Left lung (tissue), 10 donors: Measurements from ENCODE around the gene TMOD3. TPM values are rescaled to one million over a fixed set of nuclear protein-coding genes. Genes with fewer than 3 reads are reported as not detected.
A peak's percentile ranks its signal among the peaks of the same experiment; 100 is the strongest.

Experiments used
- ATAC-seq: fragments of 200-7000 bp; cut with Tn5 transposase; one replicate; pipeline ENCODE4 v1.9.1; 2020; ENCODE audit warnings: moderate library complexity
- DNase-seq, 4 donors: peaks; one replicate each; pipeline ENCODE4 v3.0.0-alpha.2; 2013 to 2020
- H3K27ac ChIP-seq, 2 donors: fragments of 200-600 bp; sonication (generic) in 1 of 2; one replicate each; pipeline versions ENCODE4 v1.5.0 to v1.8.0; 2020 to 2021
- H3K27me3 ChIP-seq, 2 donors: fragments of 200-600 bp; sonication (generic) in 1 of 2; one replicate each; pipeline versions ENCODE4 v1.5.0 to v1.8.0; 2020 to 2021
- H3K36me3 ChIP-seq, 2 donors: fragments of 200-600 bp; sonication (generic) in 1 of 2; one replicate each; pipeline versions ENCODE4 v1.5.0 to v1.8.0; 2020 to 2021
- H3K4me1 ChIP-seq, 2 donors: fragments of 200-600 bp; one replicate each; pipeline ENCODE4 v1.8.0; 2021
- H3K4me3 ChIP-seq, 2 donors: fragments of 200-600 bp; sonication (generic) in 1 of 2; one replicate each; pipeline versions ENCODE4 v1.5.0 to v1.8.0; 2020 to 2021; ENCODE audit warnings: mild to moderate bottlenecking in 1 of 2
- H3K9me3 ChIP-seq, 2 donors: fragments of 200-600 bp; sonication (generic) in 1 of 2; one replicate each; pipeline versions ENCODE4 v1.5.0 to v1.8.0; 2020 to 2021
- intact Hi-C, 2 donors: fragments of 100-400 bp; cut with DNase I; formaldehyde crosslinking; loops; one replicate each; pipeline versions ENCODE4 v1.11.2 to v1.14.2; 2022
- polyA plus RNA-seq, 6 donors: library from polyadenylated mRNA; unstranded; fragments of 120-200 nt; gene quantifications; one replicate each; pipeline ENCODE4 v1.2.1, GENCODE V29; 2013; ENCODE audit not compliant: insufficient read length in 6 of 6
- total RNA-seq, 2 donors: library from RNA; stranded (reverse); fragmentation: NEBNext Ultra II Directional; extraction: Animal tissue kit (Norgen Biotek cat#: 25700); gene quantifications; one replicate each; pipeline ENCODE4 v1.2.1, GENCODE V29; 2021
- TF ChIP-seq, protein P1 (sequence below), 2 donors: fragments of 200-600 bp; sonication (generic) in 1 of 2; IDR thresholded peaks; one replicate each; pipeline versions ENCODE4 v1.5.0 to v1.8.0; 2021; ENCODE audit warnings: antibody characterized with exemption in 2 of 2
- donor health status: DM: no; HTN: yes; CAD: no.
- donor health status: DM: no; HTN: no; CAD: no.

Gene TMOD3
- total and polyA plus RNA-seq, 8 donors: 68.2 to 90.8 (median 74.4) TPM

DNA sequence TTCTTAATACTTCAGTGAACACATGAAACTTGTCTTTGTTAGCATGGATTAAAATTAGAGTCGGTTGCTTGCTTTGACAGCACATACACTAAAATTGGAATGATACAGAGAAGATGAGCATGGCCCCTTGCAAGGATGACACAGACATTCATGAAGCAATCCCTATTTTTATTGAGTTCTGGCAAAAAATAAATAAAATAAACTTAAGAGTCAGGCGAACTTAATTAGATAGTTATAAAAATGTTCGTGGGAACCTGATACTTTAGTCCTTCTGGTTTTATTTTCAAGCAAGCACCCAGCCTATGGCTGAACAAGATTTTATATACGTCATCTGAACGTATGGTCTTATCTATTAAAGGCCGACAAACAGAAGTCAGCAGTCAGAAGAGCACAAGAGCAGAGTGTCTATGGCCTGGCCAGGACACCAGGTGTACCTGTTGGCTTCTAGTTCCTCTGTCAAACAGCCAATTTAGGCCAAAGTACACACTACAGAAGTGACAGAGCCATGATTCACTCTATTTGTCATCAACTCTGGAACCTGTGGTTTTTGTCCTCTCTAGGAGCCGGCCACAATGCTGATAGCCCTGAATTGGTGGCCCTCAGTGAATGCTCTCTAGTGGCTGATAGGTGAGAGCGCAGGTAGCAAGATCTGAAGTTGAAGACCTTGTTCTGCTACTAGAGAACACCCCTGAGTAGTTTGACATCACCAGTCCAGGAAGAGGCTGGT lies 77.8 kb downstream of the TMOD3 start:
- DNase-seq (peak in 1 of 4 donors; percentile 63), ATAC-seq (peak; percentile 88)
- TF ChIP-seq, protein P1, sequence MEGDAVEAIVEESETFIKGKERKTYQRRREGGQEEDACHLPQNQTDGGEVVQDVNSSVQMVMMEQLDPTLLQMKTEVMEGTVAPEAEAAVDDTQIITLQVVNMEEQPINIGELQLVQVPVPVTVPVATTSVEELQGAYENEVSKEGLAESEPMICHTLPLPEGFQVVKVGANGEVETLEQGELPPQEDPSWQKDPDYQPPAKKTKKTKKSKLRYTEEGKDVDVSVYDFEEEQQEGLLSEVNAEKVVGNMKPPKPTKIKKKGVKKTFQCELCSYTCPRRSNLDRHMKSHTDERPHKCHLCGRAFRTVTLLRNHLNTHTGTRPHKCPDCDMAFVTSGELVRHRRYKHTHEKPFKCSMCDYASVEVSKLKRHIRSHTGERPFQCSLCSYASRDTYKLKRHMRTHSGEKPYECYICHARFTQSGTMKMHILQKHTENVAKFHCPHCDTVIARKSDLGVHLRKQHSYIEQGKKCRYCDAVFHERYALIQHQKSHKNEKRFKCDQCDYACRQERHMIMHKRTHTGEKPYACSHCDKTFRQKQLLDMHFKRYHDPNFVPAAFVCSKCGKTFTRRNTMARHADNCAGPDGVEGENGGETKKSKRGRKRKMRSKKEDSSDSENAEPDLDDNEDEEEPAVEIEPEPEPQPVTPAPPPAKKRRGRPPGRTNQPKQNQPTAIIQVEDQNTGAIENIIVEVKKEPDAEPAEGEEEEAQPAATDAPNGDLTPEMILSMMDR (IDR thresholded peaks at IDR 0.05): no peak
- H3K36me3 ChIP-seq: peaks cover 0 to 84% of the 10 kb centered on the region in 2 donors
- peaks cover 0 to 17% of the 10 kb centered on the region in 2 donors for H3K4me1 ChIP-seq
- no peaks in the 10 kb centered on the region for H3K9me3 ChIP-seq
- intact Hi-C loops: no loop called here
- no peaks in the 10 kb centered on the region for H3K27me3 ChIP-seq
- no peak overlapping the region for H3K4me3 ChIP-seq
- H3K27ac ChIP-seq: peak overlapping the region; percentile 15 to 19

GRCh38 chr15:51908316-51908715 lies 78.9 kb downstream of the TMOD3 start:
- TF ChIP-seq, protein P1 (IDR thresholded peaks at IDR 0.05): no peak
- Histone ChIP-seq H3K27ac (peak overlapping the region in 1 of 2 donors; percentile 19), H3K4me1 (peaks cover 0 to 17% of the 10 kb centered on the region in 2 donors), H3K4me3 (no peak overlapping the region), H3K36me3 (peaks cover 0 to 81% of the 10 kb centered on the region in 2 donors), H3K9me3 (no peaks in the 10 kb centered on the region), H3K27me3 (no peaks in the 10 kb centered on the region)
- DNase-seq (no peak), ATAC-seq (peak; percentile 21)
- intact Hi-C loops: no loop called here

DNA sequence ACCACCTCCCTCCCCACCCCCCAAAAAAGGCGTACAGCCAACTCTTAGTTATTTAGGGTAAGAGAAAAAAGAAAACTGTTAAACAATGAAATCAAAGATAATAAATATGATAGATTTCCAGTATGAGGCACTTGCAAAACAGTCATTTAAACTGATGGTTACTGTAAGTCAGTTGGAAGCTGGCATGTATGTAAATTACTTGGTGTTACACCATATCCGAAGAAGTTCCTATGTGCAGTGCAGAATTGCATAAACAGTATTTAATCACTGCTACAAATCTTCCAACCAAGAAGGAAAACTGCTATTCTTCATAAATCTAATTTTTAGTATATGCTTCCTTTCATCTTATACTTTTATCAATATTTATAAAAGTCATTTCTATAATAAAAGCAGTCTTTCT lies 80.1 kb downstream of the TMOD3 start:
- ATAC-seq (no peak), DNase-seq (no peak)
- intact Hi-C loops: no loop called here
- Histone ChIP-seq H3K36me3 (peaks cover 0 to 81% of the 10 kb centered on the region in 2 donors), H3K4me3 (no peak overlapping the region), H3K9me3 (no peaks in the 10 kb centered on the region), H3K27ac (no peak overlapping the region), H3K27me3 (no peaks in the 10 kb centered on the region), H3K4me1 (peaks cover 0 to 17% of the 10 kb centered on the region in 2 donors)
- TF ChIP-seq, protein P1 (IDR thresholded peaks at IDR 0.05): no peak

DNA sequence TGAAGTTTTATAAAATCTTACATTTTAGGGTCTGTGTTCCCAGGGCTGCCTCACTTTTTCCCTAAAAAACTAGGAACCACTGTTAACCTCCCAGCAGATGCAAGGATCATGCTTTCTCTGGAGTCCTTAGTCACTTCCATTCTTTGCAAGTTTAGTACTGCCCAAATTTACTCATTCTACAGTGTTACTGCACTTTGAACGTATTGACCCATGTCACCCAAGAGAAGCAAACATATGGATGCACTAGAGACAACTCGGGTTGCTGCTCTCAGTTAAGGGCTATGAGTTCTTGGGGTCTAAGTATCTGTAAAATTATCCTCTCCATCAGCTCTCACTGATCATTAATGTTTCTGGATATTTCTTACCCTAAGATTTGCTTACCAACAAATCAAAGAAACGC lies 83.1 kb downstream of the TMOD3 start:
- intact Hi-C loops: no loop called here
- peaks cover 0 to 12% of the 10 kb centered on the region in 2 donors for H3K4me1 ChIP-seq
- peaks cover 0 to 85% of the 10 kb centered on the region in 2 donors for H3K36me3 ChIP-seq
- H3K27ac ChIP-seq: no peak overlapping the region
- H3K4me3 ChIP-seq: no peak overlapping the region
- H3K9me3 ChIP-seq: no peaks in the 10 kb centered on the region
- ATAC-seq (no peak), DNase-seq (no peak)
- TF ChIP-seq, protein P1 (IDR thresholded peaks at IDR 0.05): no peak
- H3K27me3 ChIP-seq: no peaks in the 10 kb centered on the region

DNA sequence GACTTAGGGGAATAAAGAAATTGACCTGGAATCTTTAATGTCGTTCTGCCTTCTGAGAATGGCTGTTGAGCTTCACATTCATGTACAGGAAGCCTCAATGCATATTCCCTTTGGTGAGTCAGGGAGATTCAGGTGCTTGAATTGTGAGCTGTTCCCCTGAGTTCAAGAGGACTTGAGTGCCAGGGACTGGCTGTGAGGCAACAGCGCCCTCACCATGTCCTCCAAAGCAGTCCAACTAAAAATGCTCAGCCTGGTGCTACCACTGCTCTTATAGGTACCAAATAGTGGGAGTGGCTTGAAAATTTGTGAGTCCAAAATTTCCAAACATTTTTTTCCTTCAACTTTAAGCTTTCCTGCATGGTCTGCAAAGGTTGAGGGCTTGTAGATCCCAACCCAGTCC lies 88.0 kb downstream of the TMOD3 start:
- Histone ChIP-seq H3K4me1 (no peaks in the 10 kb centered on the region), H3K36me3 (peaks cover 0 to 95% of the 10 kb centered on the region in 2 donors), H3K4me3 (no peak overlapping the region), H3K27me3 (no peaks in the 10 kb centered on the region), H3K9me3 (no peaks in the 10 kb centered on the region), H3K27ac (no peak overlapping the region)
- TF ChIP-seq, protein P1 (IDR thresholded peaks at IDR 0.05): peak in 1 of 2 donors; percentile 28
- ATAC-seq (peak; percentile 97), DNase-seq (peak in 2 of 4 donors; percentile 31 to 48)
- intact Hi-C loops: no loop called here
